Neural progenitor cell (in vitro differentiated cells): ENCODE results near the gene CTSL.

ENCODE experiments used
- EZH2 ChIP-seq: fragments of 200-600 bp; sonication (generic); IDR thresholded peaks from 2 replicates; pipeline ENCODE4 v1.6.1; 2017; ENCODE audit warnings: antibody characterized with exemption, mild to moderate bottlenecking, moderate library complexity
- TF ChIP-seq, protein P1 (sequence below): fragments of 200-600 bp; sonication (generic); IDR thresholded peaks from 2 replicates; pipeline ENCODE4 v1.5.1; 2017; ENCODE audit warnings: antibody characterized with exemption, mild to moderate bottlenecking

GRCh38 chr9:87684627-87685219, 41.2 kb upstream of the CTSL start:
- TF ChIP-seq, protein P1, sequence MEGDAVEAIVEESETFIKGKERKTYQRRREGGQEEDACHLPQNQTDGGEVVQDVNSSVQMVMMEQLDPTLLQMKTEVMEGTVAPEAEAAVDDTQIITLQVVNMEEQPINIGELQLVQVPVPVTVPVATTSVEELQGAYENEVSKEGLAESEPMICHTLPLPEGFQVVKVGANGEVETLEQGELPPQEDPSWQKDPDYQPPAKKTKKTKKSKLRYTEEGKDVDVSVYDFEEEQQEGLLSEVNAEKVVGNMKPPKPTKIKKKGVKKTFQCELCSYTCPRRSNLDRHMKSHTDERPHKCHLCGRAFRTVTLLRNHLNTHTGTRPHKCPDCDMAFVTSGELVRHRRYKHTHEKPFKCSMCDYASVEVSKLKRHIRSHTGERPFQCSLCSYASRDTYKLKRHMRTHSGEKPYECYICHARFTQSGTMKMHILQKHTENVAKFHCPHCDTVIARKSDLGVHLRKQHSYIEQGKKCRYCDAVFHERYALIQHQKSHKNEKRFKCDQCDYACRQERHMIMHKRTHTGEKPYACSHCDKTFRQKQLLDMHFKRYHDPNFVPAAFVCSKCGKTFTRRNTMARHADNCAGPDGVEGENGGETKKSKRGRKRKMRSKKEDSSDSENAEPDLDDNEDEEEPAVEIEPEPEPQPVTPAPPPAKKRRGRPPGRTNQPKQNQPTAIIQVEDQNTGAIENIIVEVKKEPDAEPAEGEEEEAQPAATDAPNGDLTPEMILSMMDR: peak; percentile 79
- TF ChIP-seq EZH2: no peak
